ENCODE results near the gene ERC2.

Gene ERC2

GRCh38 chr3:55770077-55770476, 698.2 kb downstream of the ERC2 start:
- no peak for DNase-seq

GRCh38 chr3:55766753-55767152, 701.5 kb downstream of the ERC2 start:
- DNase-seq, result no peak

GRCh38 chr3:55765906-55766701, 702.2 kb downstream of the ERC2 start:
- no peak for DNase-seq

- no peak for DNase-seq
Measured at GRCh38 chr3:55765398-55765797, 702.9 kb downstream of the ERC2 start.

- DNase-seq, result no peak
Measured at GRCh38 chr3:55756976-55757375, 711.3 kb downstream of the ERC2 start.

- no peak for DNase-seq
Measured at GRCh38 chr3:55755516-55756205, 712.6 kb downstream of the ERC2 start.

GRCh38 chr3:55752911-55753310, 715.4 kb downstream of the ERC2 start:
- DNase-seq, result no peak

- DNase-seq, result no peak
Measured at GRCh38 chr3:55751730-55752129, 716.5 kb downstream of the ERC2 start.

GRCh38 chr3:55750525-55750924, 717.7 kb downstream of the ERC2 start:
- no peak for DNase-seq

- no peak for DNase-seq
Measured at GRCh38 chr3:55749036-55749435, 719.2 kb downstream of the ERC2 start.

GRCh38 chr3:55746808-55747413, 721.4 kb downstream of the ERC2 start:
- DNase-seq, result no peak

GRCh38 chr3:55742832-55743136, 725.5 kb downstream of the ERC2 start:
- DNase-seq, result no peak

- no peak for DNase-seq
Measured at GRCh38 chr3:55742022-55742831, 726.0 kb downstream of the ERC2 start.

- no peak for DNase-seq
Measured at GRCh38 chr3:55737186-55737585, 731.1 kb downstream of the ERC2 start.

GRCh38 chr3:55735976-55736375, 732.3 kb downstream of the ERC2 start:
- DNase-seq, result no peak

- DNase-seq, result no peak
Measured at GRCh38 chr3:55731741-55732140, 736.5 kb downstream of the ERC2 start.

GRCh38 chr3:55729546-55729945, 738.7 kb downstream of the ERC2 start:
- DNase-seq, result no peak

- DNase-seq, result no peak
Measured at GRCh38 chr3:55728461-55729100, 739.7 kb downstream of the ERC2 start.

GRCh38 chr3:55726501-55726775, 741.8 kb downstream of the ERC2 start:
- no peak for DNase-seq

GRCh38 chr3:55725681-55726500, 742.4 kb downstream of the ERC2 start:
- no peak for DNase-seq

- no peak for DNase-seq
Measured at GRCh38 chr3:55724821-55725220, 743.4 kb downstream of the ERC2 start.

- DNase-seq, result no peak
Measured at GRCh38 chr3:55724407-55724784, 743.9 kb downstream of the ERC2 start.
